Sigmoid colon (tissue), 4 donors: Measurements from ENCODE around the gene TRMU.

ENCODE experiments used
- CTCF ChIP-seq, 4 experiments: fragments of 450-650 bp in 3 of 4; fragments of 200-600 bp in 1 of 4; IDR thresholded peaks; one replicate each; pipeline ENCODE4 v1.5.1; 2016 to 2019; ENCODE audit warnings: antibody characterized with exemption in 4 of 4, mild to moderate bottlenecking in 3 of 4, moderate library complexity in 2 of 4
- EP300 ChIP-seq, 4 donors: sonication (generic); formaldehyde crosslinking; IDR thresholded peaks; one replicate each; pipeline ENCODE4 v1.6.1; 2017; ENCODE audit warnings: antibody characterized with exemption in 4 of 4
- POLR2A ChIP-seq, 2 donors: fragments of 450-650 bp; IDR thresholded peaks; one replicate each; pipeline ENCODE4 v1.6.1; 2016; ENCODE audit warnings: antibody characterized with exemption in 2 of 2, mild to moderate bottlenecking in 2 of 2, moderate library complexity in 2 of 2
- POLR2AphosphoS5 ChIP-seq, 4 donors: sonication (generic); formaldehyde crosslinking; IDR thresholded peaks; one replicate each; pipeline ENCODE4 v1.6.1; 2017; ENCODE audit warnings: antibody characterized with exemption in 4 of 4

GRCh38 chr22:46287873-46288751, 47.4 kb upstream of the TRMU start:
- TF ChIP-seq POLR2A (IDR thresholded peaks at IDR 0.05), result no peak
- no peak for TF ChIP-seq CTCF (IDR thresholded peaks at IDR 0.05)
- no peak for TF ChIP-seq EP300 (IDR thresholded peaks at IDR 0.05)
- TF ChIP-seq POLR2AphosphoS5 (IDR thresholded peaks at IDR 0.05), result no peak
